H1 (cell line): ENCODE results near the gene QRSL1. TPM values are rescaled to one million over a fixed set of nuclear protein-coding genes. Genes with fewer than 3 reads are reported as not detected.

ENCODE experiments used
- BCL11A ChIP-seq, 2 experiments: IDR thresholded peaks; one replicate each; pipeline ENCODE4 v1.6.1; 2011; ENCODE audit warnings: low read depth in 2 of 2, low read length in 2 of 2, mild to moderate bottlenecking in 2 of 2
- CEBPB ChIP-seq: IDR thresholded peaks from 2 replicates; pipeline ENCODE4 v1.6.1; 2012; ENCODE audit warnings: low read depth, low read length
- PHF8 ChIP-seq: fragments of 200-600 bp; sonication (generic); conservative IDR thresholded peaks from 2 replicates; pipeline ENCODE4 v1.7.1; 2012; ENCODE audit warnings: low read depth, mild to moderate bottlenecking, inconsistent platforms, low read length, moderate library complexity
- POU5F1 ChIP-seq: IDR thresholded peaks from 2 replicates; pipeline ENCODE4 v1.6.1; 2011; ENCODE audit warnings: low read depth, mild to moderate bottlenecking, low read length, moderate library complexity
- SIX5 ChIP-seq: IDR thresholded peaks from 2 replicates; pipeline ENCODE4 v1.6.1; 2011; ENCODE audit warnings: mild to moderate bottlenecking, low read depth, low read length
- TEAD4 ChIP-seq: IDR thresholded peaks from 2 replicates; pipeline ENCODE4 v1.6.1; 2012; ENCODE audit warnings: low read depth, low read length, inconsistent platforms, mixed read lengths
- polyA plus RNA-seq, 7 experiments: library from polyadenylated mRNA; depleted of rRNA in 3 of 7; stranded (reverse) in 5 of 7; unstranded in 2 of 7; fragments of >200 nt in 5 of 7; fragments of 200-250 nt in 2 of 7; gene quantifications; 1 replicate in 5 of 7; 2 replicates in 1 of 7; 4 replicates in 1 of 7; pipeline versions ENCODE4 v1.2.1 to v1.2.3, GENCODE V29; 2011 to 2013; ENCODE audit warnings: missing spikeins in 2 of 7, mixed read lengths in 2 of 7
- total RNA-seq: library from RNA; stranded (reverse); fragmentation: NEBNext Ultra II Directional; extraction: Animal tissue kit (Norgen Biotek cat#: 25700); gene quantifications from 2 replicates; pipeline ENCODE4 v1.2.1, GENCODE V29; 2021

Gene QRSL1
- total and polyA plus RNA-seq, 2 of the 8 experiments (the other 6 are each of a cell fraction or from before 2014, with no cell fraction given), result 7.8 to 22.2 TPM

DNA sequence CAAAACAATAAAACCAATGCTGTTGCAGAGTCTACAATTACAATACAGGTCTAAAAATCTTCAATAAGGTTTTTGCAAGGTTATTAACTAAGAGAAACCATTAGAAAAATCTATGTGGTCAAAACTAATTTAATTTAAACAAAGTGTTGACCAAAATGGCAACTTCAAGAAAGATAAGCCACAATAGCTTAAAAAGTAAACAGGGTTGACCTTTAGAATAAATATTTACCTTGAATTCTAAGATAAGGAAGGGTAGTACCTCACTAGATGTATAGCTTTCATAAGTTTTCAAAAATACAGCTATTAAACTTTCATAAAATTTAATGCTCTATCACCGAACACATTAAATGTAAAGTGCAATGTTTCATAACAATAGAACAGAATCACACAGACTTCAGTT, 11.5 kb upstream of the QRSL1 start (continued):
- TF ChIP-seq BCL11A (IDR thresholded peaks at IDR 0.05; ENCODE audit: low read depth in 2 of 2, low read length in 2 of 2) (no peak), PHF8 (no peak), SIX5 (no peak), TEAD4 (no peak), CEBPB (no peak), POU5F1 (no peak)
